ENCODE measurements around the gene DCLK2.
"Not testable (repeated sequence)": the region's sequence is repeated elsewhere in the genome, so short reads cannot be mapped to it uniquely, and the experiment has no call there.

Gene DCLK2

GRCh38 chr4:150197256-150197655, 119.0 kb downstream of the DCLK2 start:
- not testable (repeated sequence) for FAIRE-seq; DNase-seq (ENCODE audit: insufficient read length, low spot score)

- FAIRE-seq (no peak), DNase-seq (ENCODE audit: insufficient read length, low spot score) (no peak)
These were observed 120.8 kb downstream of the DCLK2 start for GRCh38 chr4:150199056-150199455.

DNA sequence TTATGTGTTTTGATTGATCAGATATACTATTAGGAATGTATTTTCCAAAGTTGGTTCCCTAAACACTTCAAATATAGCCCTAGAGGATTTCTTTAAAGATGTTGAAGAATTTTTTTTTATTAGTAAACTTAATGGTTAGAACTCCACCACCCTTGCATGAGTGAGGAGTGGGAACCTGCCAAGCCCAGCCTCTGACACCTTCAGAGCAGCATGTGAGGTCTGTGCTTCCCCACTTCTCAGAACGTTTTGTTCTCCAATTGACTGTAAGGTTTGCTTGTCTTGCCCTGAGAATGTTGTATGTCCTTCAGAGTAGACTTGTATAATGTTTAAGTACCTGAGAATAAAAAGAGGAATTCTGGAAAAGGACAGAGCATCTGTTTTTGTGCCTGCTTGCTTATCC, 126.8 kb downstream of the DCLK2 start:
- FAIRE-seq, result no peak
- no peak for DNase-seq (ENCODE audit: insufficient read length, low spot score)

DNA sequence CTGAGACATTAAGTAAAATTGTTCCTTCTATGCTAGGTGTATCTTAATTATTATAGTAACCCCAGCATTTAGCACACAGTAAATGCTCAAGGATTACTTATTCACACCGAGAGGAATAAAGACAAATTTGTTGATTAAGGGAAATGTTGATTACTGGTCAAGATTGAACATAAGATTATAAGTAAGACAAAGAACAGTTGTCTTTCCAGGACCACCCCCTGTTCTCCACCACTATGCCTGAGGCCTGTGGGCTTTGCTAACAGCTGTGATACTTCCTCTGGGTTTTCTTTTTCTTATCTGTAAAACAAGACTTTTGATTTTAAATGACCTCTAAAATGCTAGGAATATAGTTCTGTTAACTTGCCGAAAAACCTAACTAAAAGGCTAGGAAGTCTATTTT, 128.0 kb downstream of the DCLK2 start:
- DNase-seq (ENCODE audit: insufficient read length, low spot score), result no peak
- no peak for FAIRE-seq

DNA sequence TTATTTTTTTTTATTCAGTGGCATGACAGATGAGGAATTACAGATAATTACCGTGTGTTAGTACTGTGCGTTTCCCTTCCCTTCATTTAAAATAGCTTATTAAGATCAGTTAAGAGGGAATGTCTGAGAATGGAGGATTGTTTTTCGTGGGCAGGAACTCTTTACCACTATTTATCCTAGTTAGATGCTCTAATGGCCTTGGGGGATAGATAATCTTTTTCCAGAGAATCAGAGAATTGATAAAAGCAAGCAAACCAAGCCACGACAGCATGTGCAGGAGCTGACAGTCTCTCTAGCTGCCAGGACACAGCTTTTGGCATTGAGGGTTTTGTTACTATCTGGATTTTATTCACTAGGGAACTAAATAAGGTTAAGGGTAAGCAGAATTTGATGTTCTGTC, 128.7 kb downstream of the DCLK2 start:
- DNase-seq (ENCODE audit: insufficient read length, low spot score) (no peak), FAIRE-seq (no peak)

DNA sequence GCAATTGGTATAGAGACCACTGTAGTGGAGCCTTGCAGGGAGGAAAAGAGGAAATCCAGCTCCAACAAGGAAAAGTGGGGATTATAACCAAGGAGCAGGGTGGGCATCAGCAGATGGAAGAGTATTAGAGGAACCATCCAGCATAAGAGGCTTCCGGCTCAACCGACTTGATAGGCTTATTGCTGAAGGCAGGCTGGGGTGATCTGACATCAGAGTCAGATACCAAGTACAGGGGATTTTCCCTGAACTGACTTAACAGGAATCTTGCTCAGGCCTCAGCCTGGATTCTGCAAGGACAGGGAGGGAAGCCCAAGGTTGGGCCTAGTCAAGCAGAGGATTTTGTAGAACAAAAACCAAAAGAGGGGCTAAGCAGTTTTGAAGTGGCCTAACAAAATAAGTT, 129.6 kb downstream of the DCLK2 start:
- no peak for DNase-seq (ENCODE audit: insufficient read length, low spot score)
- FAIRE-seq, result no peak

GRCh38 chr4:150209140-150209829, 131.0 kb downstream of the DCLK2 start:
- DNase-seq (ENCODE audit: insufficient read length, low spot score) (peak; percentile 71), FAIRE-seq (peak; percentile 52)

DNA sequence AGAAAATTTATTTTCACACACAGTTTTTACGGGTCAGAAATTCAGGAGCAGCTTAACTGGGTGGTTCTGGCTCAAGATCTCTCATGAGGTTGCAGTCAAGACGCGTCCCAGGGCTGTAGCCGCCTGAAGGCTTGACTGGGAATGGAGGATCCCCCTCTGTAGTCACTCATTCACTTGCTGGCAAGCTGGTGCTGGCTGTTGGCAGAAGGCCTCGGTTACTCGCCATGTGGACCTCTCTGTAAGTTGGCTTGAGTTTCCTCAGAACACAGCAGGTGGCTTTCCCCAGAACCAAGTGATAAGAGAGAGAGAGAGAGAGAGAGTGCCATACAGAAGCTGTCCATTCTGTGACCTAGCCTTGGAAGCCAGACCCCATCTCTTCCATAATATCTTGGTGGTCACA, 132.8 kb downstream of the DCLK2 start:
- no peak for FAIRE-seq

DNA sequence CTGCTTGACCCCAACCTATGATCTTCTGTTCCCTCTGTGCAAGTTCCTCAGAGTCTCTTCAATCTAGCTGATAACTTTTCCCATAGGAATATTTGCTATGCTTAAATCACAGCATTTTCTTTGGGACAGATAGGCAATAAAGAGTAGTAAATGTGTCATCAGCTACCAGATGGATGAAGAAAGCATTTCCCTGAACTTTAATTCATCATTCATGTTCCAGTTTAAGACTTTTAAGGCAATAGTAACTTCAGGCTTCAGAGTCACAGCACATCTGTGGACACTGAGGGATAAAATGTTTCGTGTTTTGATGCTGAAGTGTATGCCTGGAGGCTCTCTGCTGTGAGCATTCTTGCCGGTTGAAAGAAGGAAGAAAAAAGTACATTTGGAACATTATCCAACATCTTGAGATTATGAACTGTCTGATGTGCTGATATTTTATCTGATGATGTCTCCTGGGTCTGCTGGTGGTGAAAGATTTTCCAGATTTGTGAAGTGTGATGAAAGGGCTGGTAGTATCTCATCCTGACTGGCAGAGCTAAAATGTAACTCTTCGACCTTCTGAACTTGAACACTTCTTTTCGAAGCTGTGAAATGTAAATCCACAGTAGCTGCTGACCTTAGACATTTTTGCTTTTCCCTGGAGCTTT, 133.7 kb downstream of the DCLK2 start:
- FAIRE-seq, result no peak
- no peak for DNase-seq (ENCODE audit: insufficient read length, low spot score)

More for the DNA sequence above, 132.8 kb downstream of the DCLK2 start:
- no peak for DNase-seq (ENCODE audit: insufficient read length, low spot score)

DNA sequence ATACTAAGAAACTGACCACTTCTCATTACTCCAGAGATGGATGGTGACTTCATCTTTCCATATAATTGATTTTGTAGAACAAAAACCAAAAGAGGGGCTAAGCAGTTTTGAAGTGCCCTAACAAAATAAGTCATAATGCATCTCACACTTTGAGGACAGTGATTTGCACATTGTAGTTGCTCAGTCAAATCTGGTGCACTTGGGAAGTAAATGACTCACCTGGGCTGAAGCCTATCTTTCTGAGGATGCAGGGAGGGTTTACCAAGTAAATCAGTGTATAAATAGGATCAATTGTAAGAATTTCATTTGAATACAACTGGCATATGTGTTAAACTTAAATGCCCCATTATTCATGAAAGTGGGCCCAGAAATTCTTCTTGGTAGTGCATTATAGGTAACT, 134.2 kb downstream of the DCLK2 start:
- FAIRE-seq, result no peak

DNA sequence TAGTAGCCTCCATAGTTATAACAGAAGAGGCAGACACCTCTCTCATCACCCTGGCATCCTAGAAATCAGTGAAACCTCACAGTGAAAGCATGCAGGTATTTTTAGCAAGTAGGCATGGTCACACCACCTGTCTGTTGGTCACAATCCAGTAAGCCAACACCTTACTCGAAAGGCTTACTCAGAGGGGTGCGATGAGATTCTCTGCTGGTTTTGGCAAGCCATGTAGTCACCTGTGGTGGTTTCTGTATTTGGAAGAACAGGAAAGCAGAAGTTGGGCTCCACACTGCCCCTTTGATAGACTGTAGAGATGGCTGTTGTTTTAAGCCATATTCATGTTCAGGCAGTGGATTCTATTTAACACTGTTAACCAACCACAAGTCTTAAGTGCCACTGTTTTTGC, 134.7 kb downstream of the DCLK2 start:
- FAIRE-seq (no peak), DNase-seq (ENCODE audit: insufficient read length, low spot score) (no peak)

More for the DNA sequence above, 134.2 kb downstream of the DCLK2 start:
- DNase-seq (ENCODE audit: insufficient read length, low spot score), result no peak

DNA sequence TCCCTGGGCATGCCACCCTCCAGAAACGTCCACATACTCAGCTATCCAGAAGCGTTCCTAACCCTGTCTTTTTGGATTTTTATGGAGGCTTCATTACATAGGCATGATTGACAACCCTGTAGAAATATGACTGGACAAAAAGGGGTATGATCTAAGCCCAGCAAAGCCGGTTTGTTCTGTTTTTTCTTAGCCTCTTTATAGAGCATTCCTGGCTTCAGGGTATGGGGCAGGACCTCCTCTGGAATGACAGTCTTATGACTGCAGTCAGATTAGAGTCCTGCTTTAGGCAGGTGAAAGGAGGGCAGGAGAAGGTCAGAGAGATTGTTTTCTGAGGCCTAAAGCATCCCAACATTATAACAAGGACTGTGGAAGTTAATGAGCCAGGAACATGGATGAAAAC, 137.4 kb downstream of the DCLK2 start:
- DNase-seq (ENCODE audit: insufficient read length, low spot score) (no peak), FAIRE-seq (no peak)

DNA sequence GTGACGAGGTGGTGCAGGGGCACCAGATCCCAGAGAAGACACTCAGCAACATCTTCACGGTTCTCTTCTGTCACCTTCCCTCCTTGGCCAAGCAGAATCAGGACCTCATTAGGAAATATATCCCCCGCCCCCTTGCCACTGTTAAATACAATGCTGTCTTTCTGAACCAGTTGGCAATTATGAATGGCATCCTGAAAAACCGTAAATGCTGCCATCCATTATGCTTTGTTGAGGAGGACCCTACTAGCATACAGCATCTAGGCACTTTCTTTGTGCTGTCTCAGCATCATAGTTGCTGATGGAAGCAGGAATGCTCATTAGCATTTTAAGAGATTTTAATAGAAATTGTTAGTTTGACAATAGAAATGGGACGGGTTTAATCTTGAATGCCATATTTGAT, 138.5 kb downstream of the DCLK2 start:
- no peak for FAIRE-seq
- DNase-seq (ENCODE audit: insufficient read length, low spot score), result no peak

DNA sequence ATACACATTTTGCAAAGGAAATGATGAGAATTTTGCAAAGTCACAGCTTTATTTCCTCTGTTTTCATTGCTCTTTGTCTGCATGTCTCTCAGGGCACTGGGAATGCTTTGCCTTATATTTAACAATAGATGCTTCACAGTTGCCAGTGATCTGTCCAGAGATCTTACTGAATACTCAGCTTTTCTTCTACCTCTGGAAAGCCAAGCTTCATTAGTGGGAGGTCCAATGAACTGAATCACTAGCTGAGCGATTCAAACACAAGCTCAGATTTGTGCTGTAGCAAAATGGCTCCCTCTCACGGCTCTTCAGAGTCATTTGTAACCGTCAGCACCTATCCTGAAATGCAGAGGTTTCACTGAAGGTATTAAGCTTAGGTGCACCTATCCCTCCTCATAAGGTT, 138.9 kb downstream of the DCLK2 start:
- DNase-seq (ENCODE audit: insufficient read length, low spot score) (no peak), FAIRE-seq (peak; percentile 64)

- DNase-seq (ENCODE audit: insufficient read length, low spot score), result no peak
- no peak for FAIRE-seq
These were observed 139.6 kb downstream of the DCLK2 start for GRCh38 chr4:150217808-150218207.

DNA sequence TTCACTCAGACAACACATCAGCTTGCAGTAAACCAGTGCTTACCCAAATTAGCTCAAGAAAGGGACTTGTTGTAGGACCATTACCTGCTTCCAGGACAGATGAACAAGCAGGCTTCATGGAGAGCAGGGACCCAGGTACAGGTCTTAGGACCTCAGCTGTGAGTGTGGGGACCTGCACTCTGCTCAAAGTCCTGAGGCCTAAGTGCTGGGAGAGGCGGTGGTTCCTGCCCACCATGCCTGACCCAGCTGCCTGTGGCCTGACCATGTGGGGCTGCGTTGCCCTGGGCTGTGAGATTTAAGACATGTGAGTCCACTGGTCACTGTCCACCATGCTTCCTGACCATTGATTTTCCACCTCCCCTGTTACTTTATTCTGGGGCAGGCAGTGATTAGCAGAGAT, 140.2 kb downstream of the DCLK2 start:
- FAIRE-seq, result no peak

DNA sequence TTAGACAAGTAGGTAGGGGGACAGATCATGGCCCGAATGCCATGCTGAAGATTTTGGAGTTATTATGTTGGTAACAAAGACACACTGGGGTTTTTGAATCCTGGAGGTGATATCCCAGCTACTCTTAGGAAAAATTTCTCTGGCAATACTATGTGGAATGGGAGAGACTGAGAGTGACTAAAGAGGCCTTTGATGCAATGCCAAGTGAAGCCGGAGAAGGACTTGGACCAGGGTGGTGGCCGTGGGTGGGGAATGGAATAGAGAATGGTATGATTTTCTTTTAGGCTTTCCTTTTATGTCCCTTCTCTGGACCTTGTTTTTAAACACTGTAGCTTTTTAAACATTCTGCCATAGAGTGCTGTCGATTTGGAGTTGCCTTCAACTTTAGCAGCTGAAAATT, 141.6 kb downstream of the DCLK2 start:
- FAIRE-seq (no peak), DNase-seq (ENCODE audit: insufficient read length, low spot score) (no peak)

More for the DNA sequence above, 140.2 kb downstream of the DCLK2 start:
- DNase-seq (ENCODE audit: insufficient read length, low spot score), result no peak

DNA sequence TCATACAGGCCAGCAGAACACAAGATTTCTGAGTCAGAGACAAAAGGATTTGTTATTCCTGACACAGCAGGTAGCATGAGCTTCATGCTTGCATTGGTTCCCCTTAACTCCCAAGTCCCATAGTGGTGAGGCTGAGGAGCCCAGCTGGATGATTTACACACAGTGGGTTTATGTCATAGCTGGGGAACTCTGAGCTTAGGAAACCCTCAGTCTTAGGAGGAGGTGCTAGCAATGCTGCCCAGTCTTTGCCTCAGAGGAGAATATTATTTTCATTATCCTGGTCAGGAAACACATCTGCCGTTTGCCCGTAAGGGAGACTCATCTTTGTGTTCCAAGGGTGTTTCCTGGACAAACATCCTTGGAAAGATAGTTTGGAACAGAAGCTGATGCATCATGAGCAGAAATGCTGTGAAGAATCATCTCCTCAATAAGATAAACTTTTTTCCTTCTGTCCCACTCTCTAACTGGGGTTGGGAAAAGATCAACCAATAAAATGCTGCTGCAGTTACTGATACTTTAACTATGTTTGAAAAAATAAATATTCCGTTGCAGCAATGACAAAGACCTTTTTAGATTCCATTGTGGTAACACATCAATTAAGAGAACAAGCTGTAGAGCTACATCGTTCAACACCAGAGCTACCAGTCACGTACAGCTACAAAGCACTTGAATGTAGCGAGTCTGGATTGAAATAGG, 146.8 kb downstream of the DCLK2 start:
- DNase-seq (ENCODE audit: insufficient read length, low spot score) (no peak), FAIRE-seq (peak; percentile 81)

GRCh38 chr4:150229520-150229919, 151.3 kb downstream of the DCLK2 start:
- FAIRE-seq (no peak), DNase-seq (ENCODE audit: insufficient read length, low spot score) (no peak)

- FAIRE-seq, result no peak
- no peak for DNase-seq (ENCODE audit: insufficient read length, low spot score)
These were observed 152.3 kb downstream of the DCLK2 start for GRCh38 chr4:150230561-150230960.

- no peak for FAIRE-seq
- no peak for DNase-seq (ENCODE audit: insufficient read length, low spot score)
These were observed 153.0 kb downstream of the DCLK2 start for GRCh38 chr4:150231107-150231770.

Measured in HTR-8/SVneo (cell line).